Cardiac fibroblast (primary cell): ENCODE measurements around the gene CD19.
"Not testable (repeated sequence)": the region's sequence is repeated elsewhere in the genome, so short reads cannot be mapped to it uniquely, and the experiment has no call there.

Experiments used
- DNase-seq, 2 donors: peaks; one replicate each; pipeline versions ENCODE4 v3.0.0 to v3.0.0-alpha.2; 2010; ENCODE audit warnings: low read depth in 2 of 2
- H3K4me3 ChIP-seq, 2 donors: replicated peaks in 1 of 2; 1 replicate in 1 of 2; 2 replicates in 1 of 2; pipeline ENCODE4 v1.5.1; 2011; ENCODE audit warnings: low read depth in 2 of 2, low read length in 2 of 2, mild to moderate bottlenecking in 2 of 2, moderate library complexity in 1 of 2
- CTCF ChIP-seq: IDR thresholded peaks from one replicate; pipeline ENCODE4 v1.5.1; 2011; ENCODE audit warnings: low read depth, mild to moderate bottlenecking, low read length, inconsistent platforms

The CD19 gene

GRCh38 chr16:28931801-28932225 is at the start of gene CD19:
CD19 (plus strand) TSS chr16:28931971; CDS start chr16:28932001, 30 bp downstream.
- no peak within 1 kb of the TSS for H3K4me3 ChIP-seq
- no peak for TF ChIP-seq CTCF

GRCh38 chr16:28882551-28883160 is 49.1 kb upstream of the CD19 start:
- H3K4me3 ChIP-seq, result no peak overlapping the region
- DNase-seq, result no peak
- TF ChIP-seq CTCF, result no peak

More at GRCh38 chr16:28931801-28932225, at the start of gene CD19:
- no peak for DNase-seq

GRCh38 chr16:28883221-28883996 is 48.4 kb upstream of the CD19 start:
- no peak for DNase-seq
- no peak overlapping the region for H3K4me3 ChIP-seq
- TF ChIP-seq CTCF, result no peak

GRCh38 chr16:28884045-28884444 is 47.7 kb upstream of the CD19 start:
- no peak for TF ChIP-seq CTCF
- no peak overlapping the region for H3K4me3 ChIP-seq
- no peak for DNase-seq

DNA sequence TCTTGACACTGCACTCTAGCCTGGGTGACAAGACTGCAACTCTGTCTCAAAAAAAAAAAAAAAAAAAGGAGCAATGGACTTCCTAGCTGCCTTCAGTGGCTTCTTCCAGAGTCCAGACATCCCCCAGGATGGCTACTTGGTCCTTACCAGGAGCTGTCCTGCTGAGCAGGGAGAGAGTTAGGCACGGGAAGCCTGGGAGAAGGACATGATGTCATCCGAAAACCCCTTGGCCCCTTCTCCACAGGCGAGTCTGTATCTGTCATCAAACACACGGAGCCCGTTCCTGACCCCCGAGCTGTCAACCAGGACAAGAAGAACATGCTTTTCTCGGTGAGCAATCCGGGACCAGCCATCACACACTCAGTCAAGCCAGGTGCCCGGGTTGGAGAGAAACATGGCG is 44.8 kb upstream of the CD19 start:
- DNase-seq, result no peak
- no peak for TF ChIP-seq CTCF
- H3K4me3 ChIP-seq, result no peak overlapping the region

DNA sequence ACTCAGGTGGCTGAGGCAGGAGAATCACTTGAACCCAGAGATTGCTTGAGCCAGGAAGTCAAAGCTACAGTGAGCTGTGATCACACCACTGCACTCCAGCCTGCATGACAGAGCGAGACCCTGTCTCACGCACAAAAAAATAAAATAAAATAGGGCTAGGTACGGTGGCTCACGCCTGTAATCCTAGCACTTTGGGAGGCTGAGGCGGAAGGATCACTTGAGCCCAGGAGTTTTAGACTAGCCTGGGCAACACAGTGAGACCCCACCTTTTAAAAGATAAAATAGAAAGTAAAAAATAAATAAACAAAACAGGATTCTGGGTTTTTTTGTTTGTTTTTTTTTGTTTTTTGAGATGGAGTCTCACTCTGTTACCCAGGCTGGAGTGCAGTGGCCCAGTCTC is 41.4 kb upstream of the CD19 start:
- not testable (repeated sequence) for DNase-seq, H3K4me3 ChIP-seq
